Effector CD4-positive, alpha-beta T cell (primary cell): ENCODE measurements around the gene VTI1B.
"Not testable (repeated sequence)": the region's sequence is repeated elsewhere in the genome, so short reads cannot be mapped to it uniquely, and the experiment has no call there.

Source experiments
- DNase-seq: peaks from one replicate; pipeline ENCODE4 v3.0.0-alpha.2; 2020

Gene VTI1B

DNA sequence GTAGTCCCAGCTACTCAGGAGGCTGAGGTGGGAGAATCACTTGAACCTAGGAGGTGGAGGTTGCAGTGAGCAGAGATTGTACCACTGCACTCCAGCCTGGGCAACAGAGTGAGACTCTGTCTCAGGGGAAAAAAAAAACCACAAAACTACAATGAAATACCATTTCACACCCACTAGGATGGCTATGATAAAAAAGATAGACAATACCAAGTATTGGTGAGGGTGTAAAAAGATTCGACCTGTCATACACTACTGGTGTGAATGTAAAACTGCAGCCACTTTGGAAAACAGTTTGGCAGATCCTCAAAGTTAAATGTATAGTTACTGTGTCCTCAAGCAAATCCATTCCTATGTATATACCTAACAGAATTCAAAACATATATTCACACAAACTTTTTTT lies 48.3 kb downstream of the VTI1B start:
- not testable (repeated sequence) for DNase-seq

DNA sequence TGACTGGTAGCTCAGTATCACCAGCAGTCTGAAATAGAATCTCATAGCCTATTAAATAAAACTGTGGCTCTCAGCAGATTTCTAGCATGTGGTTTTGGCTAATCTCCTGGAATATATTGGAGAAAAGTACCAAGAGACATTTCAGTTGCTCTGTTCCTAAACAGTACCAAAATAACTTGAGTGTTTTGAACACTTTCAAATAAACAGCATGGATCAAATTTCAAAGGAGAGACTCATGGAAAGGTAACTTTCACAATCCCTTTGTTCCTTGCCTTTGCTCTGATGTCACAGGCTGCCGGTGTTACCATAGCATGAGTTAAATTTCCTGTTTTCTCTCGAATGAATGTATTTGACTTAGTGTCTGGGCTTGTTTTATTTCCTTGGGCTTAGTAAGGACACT lies 51.3 kb downstream of the VTI1B start:
- DNase-seq: no peak

- DNase-seq: no peak
Observed at GRCh38 chr14:67622675-67623074, 51.8 kb downstream of the VTI1B start.

- no peak for DNase-seq
Observed at GRCh38 chr14:67620217-67620785, 54.1 kb downstream of the VTI1B start.

DNA sequence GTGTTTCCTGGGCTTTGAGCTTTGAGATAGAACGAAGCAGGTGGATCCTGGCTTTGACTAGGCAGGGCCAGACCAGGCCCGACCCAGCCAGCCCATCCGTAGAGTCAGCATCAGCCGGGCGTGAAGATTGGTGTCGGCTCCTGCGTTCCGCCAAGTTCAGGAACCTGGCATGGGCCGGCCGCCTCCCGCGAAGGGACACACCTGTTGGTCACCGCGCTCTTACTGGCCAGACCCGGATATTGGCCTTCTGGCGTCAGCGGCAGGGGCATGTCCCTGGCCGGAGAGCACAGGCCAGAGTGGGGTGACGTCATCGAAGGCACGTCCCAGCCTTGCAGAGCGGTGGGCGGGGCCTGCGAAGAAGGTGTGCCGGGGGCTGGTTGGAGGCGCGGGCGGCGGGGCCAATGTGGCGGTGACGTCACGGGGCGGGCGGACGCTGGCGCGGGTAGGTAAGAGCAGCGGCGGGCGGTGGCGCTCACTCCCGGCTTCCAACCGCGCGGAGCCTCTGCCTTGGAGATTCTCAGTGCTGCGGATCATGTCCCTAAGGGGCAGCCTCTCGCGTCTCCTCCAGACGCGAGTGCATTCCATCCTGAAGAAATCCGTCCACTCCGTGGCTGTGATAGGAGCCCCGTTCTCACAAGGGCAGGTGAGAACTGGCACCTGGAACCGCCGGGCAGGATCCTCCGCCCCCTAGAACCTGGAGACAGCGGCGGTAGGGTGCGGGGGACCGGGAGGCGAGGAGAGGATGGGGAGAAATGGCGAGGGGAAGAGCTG lies 54.8 kb downstream of the VTI1B start, which contains the start of gene ARG2:
TSS of gene ARG2 (plus strand) at position 475 of the 771 bp plus-strand sequence. CDS start at position 533, 58 bp downstream.
- DNase-seq: peak; percentile 96

DNA sequence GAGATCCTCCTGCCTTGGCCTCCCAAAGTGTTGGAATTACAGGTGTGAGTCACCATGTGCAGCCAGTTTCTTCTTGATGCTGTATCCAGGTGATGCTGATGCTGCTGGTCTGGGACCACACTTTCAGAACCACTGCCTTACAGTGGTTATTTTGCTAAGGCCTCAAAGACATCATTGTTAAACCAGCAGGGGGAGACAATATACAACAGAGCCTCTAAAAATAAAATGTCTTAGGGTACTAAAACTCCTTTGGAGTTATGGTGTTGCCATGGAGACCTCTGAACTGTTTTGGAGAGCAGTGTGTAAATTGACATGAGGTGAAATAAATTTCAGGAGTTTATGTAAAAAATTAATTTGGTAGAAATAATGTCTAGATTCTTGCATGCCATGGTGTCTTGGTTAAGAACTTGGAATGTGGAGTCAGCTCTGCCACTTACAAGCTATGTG lies 55.8 kb downstream of the VTI1B start:
- peak; percentile 23 for DNase-seq

- DNase-seq: no peak
Observed at GRCh38 chr14:67610491-67610890, 63.9 kb downstream of the VTI1B start.

DNA sequence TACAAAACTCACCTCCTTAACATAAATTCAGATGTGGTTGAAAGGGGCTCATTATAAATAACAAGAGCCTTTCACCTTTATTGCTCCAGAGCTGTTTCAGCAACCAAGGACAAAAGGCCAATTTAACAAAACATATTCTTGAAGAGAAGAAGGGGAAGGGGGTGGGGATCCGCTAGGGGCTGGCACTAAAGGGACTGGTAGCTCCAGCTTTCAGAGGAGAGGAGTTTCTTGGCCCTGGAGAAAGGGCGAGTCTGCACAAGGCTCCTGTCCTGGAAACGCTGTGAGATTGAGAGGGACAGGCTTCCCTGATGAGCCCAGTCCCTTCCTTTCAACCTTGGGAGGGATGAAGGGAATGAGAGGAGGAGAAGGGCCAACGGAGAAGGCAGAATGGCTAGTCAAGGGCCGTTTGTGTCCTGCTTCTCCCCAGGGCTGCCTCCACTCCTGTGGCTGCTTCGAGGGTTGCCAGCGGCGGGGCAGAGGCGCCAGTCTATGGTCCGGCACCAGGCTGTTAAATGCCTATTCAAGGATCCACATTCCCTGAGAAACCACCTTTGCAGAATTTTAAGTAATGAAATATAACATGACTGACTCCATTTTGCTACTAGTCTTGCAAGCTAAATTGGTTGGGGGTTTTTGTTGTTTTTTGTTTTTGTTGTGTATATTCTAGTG lies 64.7 kb downstream of the VTI1B start:
- DNase-seq: no peak

- DNase-seq: no peak
Observed at GRCh38 chr14:67607646-67608045, 66.8 kb downstream of the VTI1B start.

DNA sequence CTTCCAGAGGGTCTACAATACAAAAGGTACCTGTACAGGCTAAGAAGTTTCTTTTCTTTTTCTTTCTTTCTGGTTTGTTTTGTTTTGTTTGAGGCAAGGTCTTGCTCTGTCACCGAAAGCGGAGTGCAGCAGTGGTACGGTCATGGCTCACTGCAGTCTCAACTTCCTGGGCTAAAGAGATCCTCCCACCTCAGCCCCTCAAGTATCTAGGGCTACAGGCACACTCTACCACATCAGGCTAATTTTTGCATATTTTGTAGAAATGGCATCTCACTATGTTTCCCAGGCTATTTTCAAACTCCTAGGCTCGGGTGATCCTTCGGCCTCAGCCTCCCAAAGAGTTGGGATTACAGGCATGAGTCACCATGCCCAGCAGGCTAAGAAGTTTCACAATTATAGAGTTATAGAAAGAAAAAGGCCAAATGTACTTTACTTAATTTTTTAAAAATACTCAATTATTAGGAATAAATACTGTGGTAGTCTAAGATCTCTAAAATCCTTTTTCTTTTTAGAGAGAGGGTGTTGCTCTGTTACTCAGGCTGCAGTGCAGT lies 71.4 kb downstream of the VTI1B start:
- DNase-seq: no peak

DNA sequence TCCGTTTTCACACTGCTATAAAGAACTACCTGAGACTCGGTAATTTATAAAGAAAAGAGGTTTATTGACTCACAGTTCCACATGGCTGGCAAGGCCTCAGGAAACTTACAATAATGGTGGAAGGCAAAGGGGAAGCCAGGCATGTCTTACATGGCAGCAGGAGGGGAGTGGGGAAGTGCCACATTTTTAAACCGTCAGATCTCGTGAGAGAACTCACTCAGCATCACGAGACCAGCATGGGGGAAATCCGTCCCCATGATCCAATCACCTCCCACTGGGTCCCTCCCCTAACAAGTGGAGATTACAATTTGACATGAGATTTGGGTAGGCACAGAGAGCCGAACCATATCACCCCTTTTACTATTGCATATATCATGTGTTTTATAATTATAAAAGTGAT lies 72.4 kb downstream of the VTI1B start:
- DNase-seq: no peak

DNA sequence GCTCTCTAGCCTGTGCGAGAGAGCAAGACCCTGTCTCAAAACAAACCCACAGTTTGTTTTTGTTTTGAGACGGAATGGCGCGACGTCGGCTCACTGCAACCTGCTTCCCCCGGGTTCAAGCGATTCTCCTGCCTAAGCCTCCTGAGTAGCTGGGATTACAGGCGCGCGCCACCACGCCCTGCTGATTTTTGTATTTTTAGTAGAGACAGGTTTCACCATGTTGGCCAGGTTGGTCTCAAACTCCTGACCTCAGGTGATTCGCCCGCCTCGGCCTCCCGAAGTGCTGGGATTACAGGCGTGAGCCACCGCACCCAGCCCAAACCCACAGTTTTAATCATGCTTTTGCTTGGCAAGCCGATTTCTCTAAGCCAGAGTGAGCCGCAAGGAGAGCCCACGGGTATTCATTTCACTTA lies 73.9 kb downstream of the VTI1B start:
- DNase-seq: not testable (repeated sequence)

- DNase-seq: peak; percentile 88
Observed at GRCh38 chr14:67599698-67600561, 74.5 kb downstream of the VTI1B start, which contains the start of gene PIGH. Gene PIGH (minus strand): TSS chr14:67600268. CDS start chr14:67600203, 65 bp downstream.
